GM19463 (cell line): ENCODE results near the gene POLD2.

ENCODE experiments used
- ATAC-seq: cut with Tn5 transposase; IDR thresholded peaks from one replicate; pipeline ENCODE4 v1.9.1; 2021; ENCODE audit warnings: mild to moderate bottlenecking, moderate library complexity; ENCODE audit not compliant: unreplicated experiment

POLD2 gene

GRCh38 chr7:44084701-44085100 lies 38.6 kb downstream of the POLD2 start:
- no peak for ATAC-seq

- no peak for ATAC-seq
Observed at GRCh38 chr7:44083796-44084195, 39.6 kb downstream of the POLD2 start.

- peak; percentile 91 for ATAC-seq
Observed at GRCh38 chr7:44082541-44083207, 40.7 kb downstream of the POLD2 start.

- ATAC-seq, result no peak
Observed at GRCh38 chr7:44081266-44081748, 42.0 kb downstream of the POLD2 start.

- ATAC-seq, result no peak
Observed at GRCh38 chr7:44080686-44081265, 42.6 kb downstream of the POLD2 start.

- ATAC-seq, result no peak
Observed at GRCh38 chr7:44080118-44080517, 43.2 kb downstream of the POLD2 start.

- no peak for ATAC-seq
Observed at GRCh38 chr7:44079331-44080021, 43.9 kb downstream of the POLD2 start.

- ATAC-seq, result no peak
Observed at GRCh38 chr7:44078521-44078920, 44.8 kb downstream of the POLD2 start.

- no peak for ATAC-seq
Observed at GRCh38 chr7:44077681-44078091, 45.7 kb downstream of the POLD2 start.

GRCh38 chr7:44077061-44077460 lies 46.3 kb downstream of the POLD2 start:
- no peak for ATAC-seq

- no peak for ATAC-seq
Observed at GRCh38 chr7:44076101-44076895, 47.0 kb downstream of the POLD2 start.

GRCh38 chr7:44075296-44076075 lies 47.9 kb downstream of the POLD2 start:
- ATAC-seq, result no peak

GRCh38 chr7:44074349-44074695 lies 49.0 kb downstream of the POLD2 start:
- no peak for ATAC-seq

- ATAC-seq, result peak; percentile 67
Observed at GRCh38 chr7:44073664-44074348, 49.5 kb downstream of the POLD2 start.

- no peak for ATAC-seq
Observed at GRCh38 chr7:44072364-44073231, 50.8 kb downstream of the POLD2 start.

GRCh38 chr7:44071726-44072363 lies 51.5 kb downstream of the POLD2 start:
- no peak for ATAC-seq

GRCh38 chr7:44068054-44068453 lies 55.3 kb downstream of the POLD2 start:
- ATAC-seq, result no peak

- no peak for ATAC-seq
Observed at GRCh38 chr7:44067064-44067951, 56.0 kb downstream of the POLD2 start.
